GM10266 (cell line): Measurements from ENCODE around the gene NOL12.

Experiments used
- DNase-seq: peaks from one replicate; pipeline ENCODE4 v3.0.0; 2012; ENCODE audit errors: extremely low spot score
- CTCF ChIP-seq: IDR thresholded peaks from 2 replicates; pipeline ENCODE4 v1.5.1; 2012; ENCODE audit warnings: mild to moderate bottlenecking, low read depth; ENCODE audit not compliant: control insufficient read depth, insufficient read depth; ENCODE audit errors: missing control alignments

NOL12 gene

DNA sequence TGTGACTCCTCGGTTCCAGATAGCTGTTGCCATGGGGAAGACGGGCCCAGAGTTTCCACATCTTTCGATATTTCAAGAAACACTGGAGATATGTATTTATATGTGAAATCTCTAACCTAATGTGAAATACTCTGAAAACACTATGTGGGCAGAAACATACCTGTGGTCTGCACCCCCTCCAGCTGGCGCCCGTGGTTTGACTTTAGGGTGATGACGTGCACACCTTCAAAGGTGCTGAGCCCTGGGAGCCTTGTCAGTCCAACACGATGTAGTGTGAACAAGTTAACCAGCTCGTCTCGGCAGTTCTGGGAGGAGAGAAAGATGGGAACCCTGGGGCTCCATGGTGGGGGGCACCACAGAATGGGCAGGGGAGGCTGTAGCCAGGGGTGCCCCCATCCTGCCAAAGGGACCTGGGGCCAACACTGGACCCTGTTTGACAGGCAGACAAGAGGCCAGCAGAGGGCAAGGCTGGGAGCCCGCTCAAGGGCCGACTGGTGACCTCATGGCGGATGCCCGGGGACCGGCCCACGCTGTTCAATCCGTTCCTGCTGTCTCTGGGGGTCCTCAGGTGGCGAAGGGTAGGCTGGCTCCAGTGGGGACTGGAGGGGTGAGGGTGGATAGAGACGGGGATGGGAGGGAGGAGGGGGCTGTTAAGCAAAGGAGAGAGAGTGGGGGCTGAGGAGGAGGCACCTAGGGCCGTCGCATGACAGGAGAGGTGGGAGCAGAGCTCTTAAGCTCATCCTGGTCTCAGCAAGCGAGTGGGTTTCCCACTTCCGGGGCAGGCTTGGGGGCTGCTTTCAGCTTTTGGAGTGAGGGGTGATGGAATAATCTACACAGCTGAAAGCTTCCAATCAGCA, 54.5 kb downstream of the NOL12 start:
- TF ChIP-seq CTCF = no peak
- DNase-seq = no peak

- TF ChIP-seq CTCF = no peak
- DNase-seq = no peak
Observed at GRCh38 chr22:37741312-37741795, 55.2 kb downstream of the NOL12 start.

DNA sequence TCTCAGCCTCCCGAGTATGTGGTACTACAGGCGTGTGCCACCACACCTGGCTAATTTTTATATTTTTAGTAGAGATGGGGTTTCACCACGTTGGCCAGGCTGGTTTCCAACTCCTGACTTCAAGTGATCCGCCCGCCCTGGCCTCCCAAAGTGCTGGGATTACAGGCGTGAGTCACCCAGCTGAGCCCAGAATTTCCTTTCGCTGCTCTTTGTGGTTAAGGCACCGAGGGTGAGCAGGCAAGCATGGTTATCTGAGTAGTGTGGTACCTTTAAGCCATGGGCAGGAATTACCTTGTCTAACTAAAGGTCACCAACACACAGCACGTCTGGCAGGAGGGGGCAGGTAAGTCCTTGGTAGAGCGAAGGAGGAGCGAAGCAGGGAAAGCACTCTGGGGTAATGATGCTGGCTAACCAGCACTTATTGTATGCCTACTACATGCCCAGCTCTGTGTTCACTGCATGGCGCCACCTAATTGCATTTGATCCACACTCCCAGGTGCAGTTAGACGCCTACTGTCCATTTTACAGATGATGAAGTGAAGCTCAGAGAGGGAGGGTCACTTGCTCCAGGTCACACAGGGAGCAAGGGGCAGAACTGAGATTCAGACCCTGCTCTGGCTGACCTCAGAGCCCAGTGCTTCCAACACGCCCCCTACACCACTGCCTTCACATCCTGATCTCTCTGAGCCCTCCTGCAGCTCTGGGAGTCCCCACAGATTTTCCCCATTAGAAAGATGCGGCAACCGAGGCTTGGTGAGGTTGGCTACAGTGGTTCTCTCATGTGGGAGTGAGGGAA, 56.4 kb downstream of the NOL12 start:
- TF ChIP-seq CTCF = no peak
- no peak for DNase-seq
